Sigmoid colon (tissue), 4 donors: Measurements from ENCODE around the gene LAMC3.

Source experiments
- POLR2A ChIP-seq, 2 donors: fragments of 450-650 bp; IDR thresholded peaks; one replicate each; pipeline ENCODE4 v1.6.1; 2016; ENCODE audit warnings: antibody characterized with exemption in 2 of 2, mild to moderate bottlenecking in 2 of 2, moderate library complexity in 2 of 2
- POLR2AphosphoS5 ChIP-seq, 4 donors: sonication (generic); formaldehyde crosslinking; IDR thresholded peaks; one replicate each; pipeline ENCODE4 v1.6.1; 2017; ENCODE audit warnings: antibody characterized with exemption in 4 of 4
- TF ChIP-seq, protein P1 (sequence below), 4 experiments: fragments of 450-650 bp in 3 of 4; fragments of 200-600 bp in 1 of 4; IDR thresholded peaks; one replicate each; pipeline ENCODE4 v1.5.1; 2016 to 2019; ENCODE audit warnings: antibody characterized with exemption in 4 of 4, mild to moderate bottlenecking in 3 of 4, moderate library complexity in 2 of 4

DNA sequence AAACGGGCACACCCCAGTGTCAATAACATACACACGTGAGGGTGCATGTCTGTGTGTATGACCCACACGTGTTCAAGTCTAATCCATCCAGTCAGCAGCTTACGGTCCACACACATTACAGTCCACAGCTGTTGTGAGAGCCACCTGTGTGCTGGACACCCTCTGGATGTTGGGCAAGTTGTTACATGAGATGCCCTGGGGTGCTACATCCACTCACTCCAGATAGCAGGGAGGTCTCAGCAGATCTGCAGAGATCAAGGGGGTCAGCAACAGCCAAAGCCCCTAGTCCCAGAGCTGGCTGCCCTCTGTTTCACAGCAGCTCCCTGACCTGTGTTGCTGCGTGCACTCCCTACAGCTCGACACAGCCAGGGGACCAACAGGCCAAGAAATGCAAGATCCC lies 83.1 kb downstream of the LAMC3 start:
- TF ChIP-seq POLR2A (IDR thresholded peaks at IDR 0.05) (no peak), POLR2AphosphoS5 (IDR thresholded peaks at IDR 0.05) (no peak)
- TF ChIP-seq, protein P1, sequence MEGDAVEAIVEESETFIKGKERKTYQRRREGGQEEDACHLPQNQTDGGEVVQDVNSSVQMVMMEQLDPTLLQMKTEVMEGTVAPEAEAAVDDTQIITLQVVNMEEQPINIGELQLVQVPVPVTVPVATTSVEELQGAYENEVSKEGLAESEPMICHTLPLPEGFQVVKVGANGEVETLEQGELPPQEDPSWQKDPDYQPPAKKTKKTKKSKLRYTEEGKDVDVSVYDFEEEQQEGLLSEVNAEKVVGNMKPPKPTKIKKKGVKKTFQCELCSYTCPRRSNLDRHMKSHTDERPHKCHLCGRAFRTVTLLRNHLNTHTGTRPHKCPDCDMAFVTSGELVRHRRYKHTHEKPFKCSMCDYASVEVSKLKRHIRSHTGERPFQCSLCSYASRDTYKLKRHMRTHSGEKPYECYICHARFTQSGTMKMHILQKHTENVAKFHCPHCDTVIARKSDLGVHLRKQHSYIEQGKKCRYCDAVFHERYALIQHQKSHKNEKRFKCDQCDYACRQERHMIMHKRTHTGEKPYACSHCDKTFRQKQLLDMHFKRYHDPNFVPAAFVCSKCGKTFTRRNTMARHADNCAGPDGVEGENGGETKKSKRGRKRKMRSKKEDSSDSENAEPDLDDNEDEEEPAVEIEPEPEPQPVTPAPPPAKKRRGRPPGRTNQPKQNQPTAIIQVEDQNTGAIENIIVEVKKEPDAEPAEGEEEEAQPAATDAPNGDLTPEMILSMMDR (IDR thresholded peaks at IDR 0.05), result no peak
